GM18870 (cell line): ENCODE results near the gene TAS2R3.
A peak's percentile ranks its signal among the peaks of the same experiment; 100 is the strongest.

Experiments
- ATAC-seq: cut with Tn5 transposase; IDR thresholded peaks from one replicate; pipeline ENCODE4 v1.9.1; 2021; ENCODE audit warnings: moderate library complexity; ENCODE audit not compliant: unreplicated experiment

Gene TAS2R3

DNA sequence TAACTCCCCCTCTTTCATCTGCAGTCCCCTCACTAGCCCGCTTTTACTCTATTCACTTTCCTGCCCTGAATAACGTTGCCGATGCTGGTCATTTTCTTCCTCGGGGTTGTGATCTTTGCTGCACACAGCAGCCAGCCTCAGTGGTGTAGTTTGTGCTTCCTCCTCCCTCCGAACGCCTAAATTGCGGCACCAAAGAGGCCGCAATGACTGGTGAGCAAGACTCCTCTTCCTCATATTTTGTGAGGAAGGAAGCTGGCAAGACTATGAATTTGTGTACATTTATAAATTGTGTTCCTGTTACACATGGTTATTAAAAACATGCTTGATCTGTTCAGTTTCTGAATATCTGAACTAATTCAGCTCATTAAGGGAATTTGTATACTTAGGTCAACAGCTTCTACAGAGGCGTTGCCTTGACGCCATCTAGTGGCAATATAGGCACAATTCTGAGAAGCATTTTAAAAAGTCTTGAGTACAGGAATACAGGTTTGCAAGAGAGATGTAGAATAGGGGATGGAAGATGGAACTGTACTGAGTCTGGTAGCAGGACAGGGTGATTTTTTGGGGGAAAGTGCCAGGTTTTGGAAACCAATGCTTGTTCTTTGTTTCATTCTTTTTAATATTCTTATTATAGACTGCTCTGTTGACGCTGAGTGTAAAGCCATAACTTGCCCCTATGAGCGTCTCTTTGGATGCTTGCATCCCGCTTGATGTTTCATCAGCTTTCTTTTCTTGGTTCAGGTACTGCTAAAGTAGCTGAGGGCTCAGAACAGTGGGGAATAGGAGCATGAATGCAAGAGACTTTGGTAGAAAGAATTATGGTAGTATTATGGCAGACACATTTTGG, 22.0 kb downstream of the TAS2R3 start:
- ATAC-seq: peak; percentile 72

DNA sequence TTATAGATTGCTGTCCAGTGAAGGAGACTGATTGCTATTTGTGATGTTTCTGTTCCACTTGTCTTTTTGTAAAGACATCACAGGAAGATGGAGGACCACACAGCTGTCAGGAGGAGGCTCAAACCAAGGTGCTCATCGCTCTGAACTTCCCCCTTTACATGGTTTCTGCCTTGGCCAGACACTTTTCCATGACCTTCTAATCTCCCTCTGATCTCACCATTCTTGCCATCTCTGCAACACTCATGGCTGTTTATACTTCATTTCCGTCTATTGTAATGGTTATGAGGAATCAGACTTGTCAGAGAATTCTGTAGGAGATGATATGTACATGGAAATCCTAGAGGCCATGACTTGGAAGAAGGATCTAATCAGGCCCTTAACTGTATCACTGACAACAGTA, 24.4 kb downstream of the TAS2R3 start:
- ATAC-seq: no peak

DNA sequence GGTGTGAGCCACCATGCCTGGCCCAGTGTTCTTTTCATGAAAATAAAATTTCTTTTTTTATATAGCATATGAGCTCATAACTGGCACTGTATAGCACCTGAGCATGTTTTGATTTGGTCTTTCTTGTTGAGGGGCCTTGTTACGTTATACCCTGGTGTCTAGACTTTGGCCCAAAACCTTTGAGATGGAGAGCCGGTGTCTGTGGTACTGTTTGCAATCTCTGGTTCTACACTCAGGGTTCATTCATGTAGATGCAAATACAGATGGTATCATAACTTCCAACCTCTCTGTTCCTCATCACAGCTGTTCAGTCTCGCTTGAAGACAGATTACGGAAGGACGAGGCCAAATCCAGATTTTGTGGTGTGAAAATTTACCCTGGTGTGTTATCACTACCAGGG, 26.0 kb downstream of the TAS2R3 start, which contains the start of gene TAS2R5:
Gene TAS2R5, plus strand, starts transcription at position 301 of the 400 bp plus-strand sequence. CDS start 145 bp downstream, outside the sequence.
- no peak for ATAC-seq

DNA sequence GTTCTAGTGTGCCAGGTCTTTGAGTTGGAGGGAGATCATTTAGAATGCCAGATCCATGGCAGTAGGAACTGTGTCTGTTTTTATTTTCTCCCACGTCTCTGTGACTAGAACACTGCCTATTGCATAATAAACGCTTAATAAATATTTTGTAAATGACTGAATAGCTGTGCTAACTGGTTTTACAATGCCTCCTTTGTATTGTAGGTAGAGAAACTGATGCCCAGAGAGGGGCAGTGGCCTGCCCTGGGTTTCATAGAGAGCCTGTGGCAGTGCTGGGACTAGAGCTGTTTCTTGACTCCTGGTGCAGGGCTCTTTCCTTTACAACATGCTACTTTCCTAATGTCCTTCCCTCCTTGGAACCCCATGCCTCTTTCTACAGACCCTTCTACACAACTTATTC, 28.6 kb downstream of the TAS2R3 start:
- no peak for ATAC-seq
